HG03354 (cell line): ENCODE measurements around the gene C1GALT1.
"Not testable (repeated sequence)": the region's sequence is repeated elsewhere in the genome, so short reads cannot be mapped to it uniquely, and the experiment has no call there.

Source experiments
- ATAC-seq: cut with Tn5 transposase; IDR thresholded peaks from one replicate; pipeline ENCODE4 v1.9.1; 2021; ENCODE audit warnings: mild to moderate bottlenecking; ENCODE audit not compliant: unreplicated experiment, poor library complexity, severe bottlenecking

The C1GALT1 gene

DNA sequence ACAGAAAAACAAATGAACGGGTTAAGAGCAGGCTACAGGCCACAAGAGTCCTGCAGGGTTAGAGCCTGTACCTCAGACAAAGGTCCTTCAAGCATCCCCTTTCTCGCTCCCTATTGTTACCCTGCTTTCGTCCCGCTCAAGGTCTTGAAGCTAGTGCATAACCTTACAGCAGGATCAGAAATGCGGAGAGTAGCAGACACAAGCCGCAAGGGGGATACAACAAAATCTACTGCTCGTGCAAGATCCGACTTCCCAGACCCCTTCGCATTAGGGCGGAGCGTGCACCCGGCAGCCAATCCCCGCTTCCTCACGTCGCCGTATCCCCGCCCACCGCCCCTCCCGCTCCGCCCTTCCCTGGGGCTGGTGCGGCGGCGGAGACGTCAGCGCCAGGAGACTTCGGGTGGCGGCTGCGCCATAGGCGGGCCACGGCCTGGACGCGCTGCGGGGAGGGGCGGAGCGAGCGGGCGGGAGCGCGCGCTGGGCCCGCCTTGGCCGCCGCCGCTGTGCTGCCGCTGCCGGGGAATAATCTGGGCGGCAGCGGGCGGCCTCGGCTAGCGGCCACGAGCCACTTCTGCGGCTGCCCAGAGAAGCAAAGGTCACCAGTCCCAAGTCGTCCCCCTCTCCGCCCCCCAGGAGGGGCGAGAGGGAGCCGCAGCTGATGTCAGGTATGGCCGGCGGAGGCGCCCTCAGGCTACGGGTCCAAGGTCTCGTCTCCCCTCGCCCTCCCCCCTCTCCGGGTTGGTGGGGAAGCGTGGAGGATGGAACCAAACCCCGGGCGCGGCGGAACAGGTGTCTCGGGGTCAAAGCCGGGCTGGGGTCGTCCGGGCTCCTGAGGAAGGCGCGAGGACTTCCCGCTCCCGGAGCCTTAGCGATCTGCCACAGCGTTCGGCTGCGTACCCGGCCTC lies at the start of gene C1GALT1:
Gene C1GALT1, plus strand, starts transcription at position 389 of the 905 bp plus-strand sequence. CDS start 51,776 bp downstream, outside the sequence.
- peak; percentile 83 for ATAC-seq

DNA sequence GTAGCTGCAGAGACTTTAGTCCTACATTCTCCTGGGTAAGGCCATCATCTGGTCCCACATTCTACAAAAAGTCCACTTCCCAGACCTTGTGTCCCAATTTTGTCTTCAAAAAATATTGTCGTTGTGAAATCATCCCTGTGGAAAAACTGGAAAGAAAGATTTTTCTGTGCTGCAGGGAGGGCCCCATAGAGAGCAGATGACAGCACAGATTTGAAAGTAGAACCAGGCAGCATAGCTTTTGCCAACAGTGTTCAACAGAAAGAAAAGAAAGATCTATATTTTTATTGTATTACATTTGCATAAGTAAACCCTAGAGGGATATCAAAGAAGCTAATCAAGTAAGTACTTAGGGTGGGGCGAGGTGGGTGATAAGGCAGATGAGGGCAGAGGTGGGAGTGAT lies 48.3 kb upstream of the C1GALT1 start:
- no peak for ATAC-seq

DNA sequence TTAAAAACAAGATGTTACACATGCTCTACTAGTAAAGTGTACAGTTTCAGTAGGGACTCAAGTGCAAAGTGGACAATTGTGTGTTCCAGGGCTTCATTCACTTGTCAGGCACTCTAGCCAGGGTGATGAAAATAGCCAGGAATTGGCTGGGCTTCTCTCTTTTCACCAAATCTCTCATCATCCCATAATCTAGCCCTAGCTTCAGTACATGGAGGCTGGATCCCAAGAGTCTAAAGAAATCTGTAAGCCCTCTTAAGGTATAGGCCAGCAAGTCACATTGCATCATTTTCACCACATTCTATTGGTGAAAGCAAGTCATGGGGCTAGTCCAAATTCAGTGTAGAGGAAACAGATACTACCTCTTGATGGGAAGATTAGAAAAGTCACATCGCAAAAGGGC lies 47.3 kb upstream of the C1GALT1 start:
- no peak for ATAC-seq

DNA sequence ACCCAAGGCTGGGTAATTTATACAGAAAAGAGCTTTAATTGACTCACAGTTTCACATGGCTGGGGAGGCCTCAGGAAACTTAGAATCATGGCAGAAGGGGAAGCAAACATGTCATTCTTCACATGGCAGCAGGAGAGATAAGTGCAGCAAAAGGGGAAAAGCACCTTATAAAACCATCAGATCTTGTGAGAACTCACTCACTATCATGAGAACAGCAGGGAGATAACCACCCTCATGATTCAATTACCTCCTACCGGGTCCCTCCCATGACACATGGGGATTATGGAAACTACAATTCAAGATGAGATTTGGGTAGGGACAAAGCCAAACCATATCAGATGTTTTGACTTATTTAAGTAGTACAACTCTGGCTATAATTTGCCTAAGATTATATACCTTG lies 46.4 kb upstream of the C1GALT1 start:
- not testable (repeated sequence) for ATAC-seq

DNA sequence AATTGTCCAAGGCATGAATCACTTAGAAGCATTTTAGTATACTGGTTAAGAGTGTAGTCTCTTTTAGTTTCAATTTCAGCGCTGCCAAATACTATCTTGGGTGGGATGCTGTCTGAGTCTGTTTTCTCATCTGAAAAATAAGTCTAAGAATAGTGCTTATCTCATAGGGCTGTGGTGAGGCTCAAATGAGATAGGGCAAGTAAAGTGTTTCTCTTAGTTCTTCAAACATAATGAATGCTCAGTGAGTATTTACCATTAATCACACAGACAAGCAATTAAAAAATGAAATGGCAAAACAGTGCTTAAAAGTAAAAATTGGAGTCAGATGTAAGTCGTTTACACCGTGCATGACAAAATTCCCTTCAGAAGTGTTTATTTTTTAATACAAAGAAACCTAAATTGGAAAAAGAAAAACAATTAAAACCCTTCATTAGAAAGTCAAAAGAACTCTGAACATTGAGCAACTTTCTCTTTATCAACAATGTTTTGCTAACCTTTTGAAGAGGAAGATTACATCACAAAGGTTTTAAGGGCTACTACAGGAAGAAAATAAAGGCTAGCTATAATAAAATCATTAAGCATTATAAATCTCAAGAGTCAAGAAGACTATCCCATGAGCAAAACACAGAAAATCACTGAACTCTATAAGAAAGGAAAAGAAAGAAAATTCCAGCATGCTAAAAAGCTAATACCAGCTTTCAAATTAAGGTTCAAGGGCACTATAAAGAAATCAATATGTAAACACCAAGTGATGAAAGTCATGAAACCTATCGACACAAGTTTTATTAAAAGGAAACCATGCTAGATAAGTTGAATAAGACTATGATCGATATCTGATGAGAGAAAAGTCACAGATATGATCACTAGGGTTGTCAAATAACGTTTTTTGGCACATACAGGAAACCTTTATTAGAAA lies 45.6 kb upstream of the C1GALT1 start:
- ATAC-seq = no peak

DNA sequence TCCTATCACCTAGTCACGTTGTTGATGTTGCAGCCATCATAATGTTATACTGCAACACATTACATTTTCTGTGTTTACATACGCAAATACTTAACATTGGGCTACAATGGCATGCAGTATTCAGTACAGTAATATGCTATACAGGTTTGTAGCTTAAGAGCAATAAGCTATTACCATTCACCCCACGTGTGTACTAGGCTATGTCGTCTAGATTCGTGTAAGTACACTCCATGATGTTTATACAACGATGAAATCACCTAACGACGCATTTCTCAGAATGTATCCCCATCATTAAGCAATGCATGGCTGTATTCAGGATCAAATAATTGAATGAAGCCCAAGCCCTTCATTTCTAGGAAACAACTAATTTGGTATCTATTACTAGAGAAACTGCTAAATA lies 43.4 kb upstream of the C1GALT1 start:
- ATAC-seq = no peak

DNA sequence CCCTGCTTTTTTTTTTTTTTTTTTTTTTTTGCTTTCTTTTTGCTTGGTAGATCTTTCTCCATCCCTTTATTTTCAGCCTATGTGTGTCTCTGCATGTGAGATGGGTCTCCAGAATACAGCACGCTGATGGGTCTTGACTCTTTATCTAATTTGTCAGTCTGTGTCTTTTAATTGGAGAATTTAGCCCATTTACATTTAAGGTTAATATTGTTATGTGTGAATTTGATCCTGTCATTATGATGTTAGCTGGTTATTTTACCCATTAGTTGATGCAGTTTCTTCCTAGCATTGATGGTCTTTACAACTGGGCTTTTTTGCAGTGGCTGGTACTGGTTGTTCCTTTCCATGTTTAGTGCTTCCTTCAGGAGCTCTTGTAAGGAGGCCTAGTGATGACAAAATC lies 38.9 kb upstream of the C1GALT1 start:
- ATAC-seq = not testable (repeated sequence)

DNA sequence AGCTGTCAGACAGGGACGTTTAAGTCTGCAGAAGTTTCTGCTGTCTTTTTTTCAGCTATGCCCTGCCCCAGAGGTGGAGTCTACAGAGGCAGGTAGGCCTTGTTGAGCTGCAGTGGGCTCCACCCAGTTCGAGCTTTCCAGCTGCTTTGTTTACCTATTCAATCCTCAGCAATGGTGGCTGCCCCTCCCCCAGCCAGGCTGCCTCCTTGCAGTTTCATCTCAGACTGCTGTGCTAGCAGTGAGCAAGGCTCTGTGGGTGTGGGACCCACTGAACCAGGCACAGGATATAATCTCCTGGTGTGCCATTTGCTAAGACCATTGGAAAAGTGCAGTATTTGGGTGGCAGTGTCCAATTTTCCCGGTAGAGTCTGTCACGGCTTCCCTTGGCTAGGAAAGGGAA lies 37.2 kb upstream of the C1GALT1 start:
- not testable (repeated sequence) for ATAC-seq

DNA sequence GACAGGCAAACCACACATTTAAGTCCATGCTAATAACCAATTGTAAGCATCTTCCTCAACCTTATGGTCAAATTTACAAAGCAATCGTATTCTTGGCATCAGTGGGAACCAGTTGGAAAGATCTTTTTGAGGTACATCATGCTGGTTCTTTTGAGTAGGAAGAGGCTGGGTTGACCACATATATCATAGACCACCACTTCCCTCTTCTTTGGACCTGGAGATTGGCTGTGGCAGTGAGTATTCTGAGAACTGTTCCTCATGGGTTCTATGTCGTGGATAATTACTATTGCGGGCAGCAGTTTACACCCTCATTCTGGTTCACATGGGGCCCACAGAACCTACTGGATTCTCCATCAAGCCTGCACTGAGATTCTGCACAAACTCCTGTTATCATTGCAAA lies 35.5 kb upstream of the C1GALT1 start:
- no peak for ATAC-seq

DNA sequence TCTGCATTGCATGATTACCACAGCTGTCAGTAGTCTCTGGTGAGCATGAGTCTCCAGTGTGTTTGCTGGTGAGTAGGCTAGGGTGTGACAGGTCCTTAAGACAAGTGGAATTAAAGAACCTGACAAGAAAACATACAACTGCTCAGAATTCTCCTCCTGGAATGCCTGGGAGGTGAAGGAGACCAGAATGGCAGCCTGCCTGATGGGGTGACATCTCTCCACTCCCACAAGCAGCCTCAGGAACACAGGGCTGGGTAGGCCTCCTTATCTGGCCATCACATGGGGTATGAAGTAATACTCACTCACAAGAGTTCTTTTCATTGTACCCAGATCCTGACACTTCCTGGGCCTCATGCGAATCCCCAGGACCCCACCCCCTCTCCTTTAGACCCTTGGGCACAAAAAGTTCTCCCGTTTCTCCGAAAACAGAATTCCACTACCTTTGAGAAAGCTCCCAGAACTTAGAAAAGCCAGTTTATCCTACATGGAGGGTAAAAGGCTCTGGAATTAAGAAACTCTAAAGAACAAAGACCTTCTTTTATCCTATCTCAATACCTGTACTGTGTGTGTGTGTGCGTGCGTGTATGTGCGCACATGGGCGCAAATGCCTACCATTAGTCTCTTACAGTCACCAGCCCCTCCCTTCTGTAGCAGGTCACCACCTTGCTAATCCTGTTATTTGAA lies 33.4 kb upstream of the C1GALT1 start:
- no peak for ATAC-seq

DNA sequence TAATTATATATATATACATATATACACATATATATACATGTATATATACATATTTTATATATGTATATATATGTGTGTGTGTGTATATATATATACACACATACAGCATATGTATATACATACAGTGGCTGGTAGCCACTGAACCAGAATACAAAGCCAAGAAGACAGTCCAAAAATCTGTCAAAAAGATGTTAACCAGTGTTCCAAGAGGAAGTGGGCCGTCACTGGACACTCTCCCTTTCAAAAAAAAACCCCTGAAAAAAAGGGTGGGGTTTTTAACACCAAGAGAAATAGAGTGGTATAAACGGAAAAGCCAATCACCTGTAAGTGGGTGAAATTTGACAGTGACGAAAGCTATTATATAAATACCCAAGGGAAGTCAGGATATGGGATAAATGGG lies 31.1 kb upstream of the C1GALT1 start:
- no peak for ATAC-seq

DNA sequence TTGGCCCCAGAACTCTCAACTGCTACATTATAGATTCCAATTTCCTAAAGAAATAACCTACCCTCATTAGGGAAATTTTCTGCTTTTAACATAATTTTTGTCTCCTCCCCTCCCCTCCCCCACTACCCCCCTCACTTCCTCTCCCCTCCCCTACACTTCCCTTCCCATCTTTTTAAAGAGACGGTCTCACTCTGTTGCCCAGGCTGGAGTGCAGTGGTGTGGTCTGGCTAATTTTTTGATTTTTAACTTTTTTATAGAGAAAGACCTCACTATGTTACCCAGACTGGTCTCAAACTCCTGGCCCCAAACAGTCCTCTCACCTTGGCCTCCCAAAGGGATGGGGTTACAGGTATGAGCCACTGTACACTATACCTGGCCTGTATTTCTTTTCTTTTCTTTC lies 30.5 kb upstream of the C1GALT1 start:
- ATAC-seq = no peak

DNA sequence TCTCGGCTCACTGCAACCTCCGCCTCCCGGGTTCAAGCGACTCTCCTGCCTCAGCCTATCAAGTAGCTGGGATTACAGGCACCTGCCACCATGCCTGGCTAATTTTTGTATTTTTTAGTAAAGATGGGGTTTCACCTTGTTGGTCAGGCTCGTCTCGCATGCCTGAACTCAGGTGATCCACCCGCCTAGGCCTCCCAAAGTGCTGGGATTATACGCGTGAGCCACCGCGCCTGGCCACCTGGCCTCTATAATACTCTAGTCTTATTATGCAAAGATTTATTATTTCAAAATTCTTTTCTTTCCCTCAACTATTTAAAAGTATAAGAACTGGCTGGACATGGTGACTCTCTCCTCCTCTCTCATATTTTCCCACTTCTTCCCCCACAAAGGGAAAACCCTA lies 30.0 kb upstream of the C1GALT1 start:
- ATAC-seq = no peak

DNA sequence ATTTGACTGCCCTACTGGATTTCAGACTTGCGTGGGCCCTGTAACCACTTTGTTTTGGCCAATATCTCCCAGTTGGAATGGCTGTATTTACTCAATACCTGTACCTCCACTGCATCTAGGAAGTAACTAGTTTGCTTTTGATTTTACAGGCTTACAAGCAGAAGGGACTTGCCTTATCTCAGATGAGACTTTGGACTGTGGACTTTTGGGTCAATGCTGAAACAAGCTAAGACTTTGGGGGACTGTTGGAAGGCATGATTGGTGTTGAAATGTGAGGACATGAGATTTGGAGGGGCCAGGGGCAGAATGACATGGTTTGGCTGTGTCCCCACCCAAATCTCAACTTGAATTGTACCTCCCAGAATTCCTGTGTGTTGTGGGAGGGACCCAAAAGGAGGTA lies 28.0 kb upstream of the C1GALT1 start:
- not testable (repeated sequence) for ATAC-seq

DNA sequence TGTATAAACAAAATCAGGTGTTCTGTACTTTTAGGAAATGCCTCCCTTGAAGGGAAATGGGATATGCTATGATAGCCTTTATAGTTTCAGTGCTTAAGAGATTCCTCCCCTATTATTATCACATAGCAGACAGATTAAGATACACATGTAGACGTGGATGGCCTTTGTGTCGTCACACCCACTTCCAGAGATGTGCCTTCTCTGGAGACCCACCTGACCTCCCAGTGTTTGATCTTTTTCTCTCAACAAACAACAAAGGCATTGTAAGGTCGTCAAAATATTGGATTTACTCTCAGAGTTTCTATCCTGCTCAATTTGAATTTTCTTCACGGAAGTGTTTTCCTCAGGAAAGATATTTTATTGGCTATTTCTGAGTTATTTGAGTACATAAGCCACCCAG lies 25.7 kb upstream of the C1GALT1 start:
- ATAC-seq = no peak

DNA sequence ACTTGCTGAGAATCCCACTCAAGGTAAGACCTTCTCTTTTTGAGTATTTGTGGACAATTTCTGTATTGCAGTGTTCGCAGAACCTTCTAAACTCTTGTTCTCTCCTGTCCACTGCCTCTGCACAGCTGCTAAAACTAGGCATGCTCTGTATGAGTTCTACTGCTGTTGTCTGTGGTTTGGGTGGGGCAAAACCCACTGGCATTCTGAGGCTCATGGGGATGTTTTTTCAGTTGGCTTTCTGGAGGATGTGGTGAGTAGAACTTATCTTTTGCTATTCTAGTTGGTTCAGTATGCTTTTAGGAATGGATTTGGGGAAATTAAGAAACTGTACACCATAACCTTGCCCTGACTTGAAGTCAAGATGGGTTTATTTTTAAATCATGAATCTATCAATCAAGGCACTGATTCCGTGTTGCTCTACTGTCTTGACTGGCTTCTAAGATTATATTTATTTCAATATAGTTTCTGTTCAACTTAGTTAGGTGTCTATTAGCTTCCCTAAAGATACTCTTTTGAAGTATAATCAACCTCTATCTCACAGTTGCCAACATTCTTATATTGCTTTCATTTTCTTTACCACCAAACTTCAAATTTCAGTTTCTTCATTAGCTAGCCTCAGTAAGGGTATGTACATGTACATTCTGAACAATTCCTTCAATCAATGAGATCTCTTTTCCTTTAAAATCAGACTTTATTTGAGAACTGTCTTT lies 25.0 kb upstream of the C1GALT1 start:
- ATAC-seq = peak; percentile 90

DNA sequence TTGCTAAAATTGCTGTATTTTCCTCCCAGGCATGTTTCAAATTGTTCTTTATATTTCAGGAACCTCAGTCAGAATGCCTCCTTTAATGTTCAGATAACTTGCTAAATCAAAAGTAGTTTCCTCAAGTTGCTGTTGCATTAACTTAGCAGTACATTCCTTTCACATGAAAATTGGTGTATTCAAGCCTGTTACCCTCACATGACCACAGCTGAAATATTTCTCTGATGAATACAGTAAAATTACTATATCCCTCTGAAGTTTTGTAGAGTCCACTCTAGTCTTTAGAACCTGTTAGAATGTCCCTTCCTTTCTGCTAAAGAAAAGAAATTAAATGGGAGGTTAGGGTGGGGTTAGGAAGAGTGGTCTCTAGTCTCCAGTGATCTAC lies 24.5 kb upstream of the C1GALT1 start:
- ATAC-seq = no peak

DNA sequence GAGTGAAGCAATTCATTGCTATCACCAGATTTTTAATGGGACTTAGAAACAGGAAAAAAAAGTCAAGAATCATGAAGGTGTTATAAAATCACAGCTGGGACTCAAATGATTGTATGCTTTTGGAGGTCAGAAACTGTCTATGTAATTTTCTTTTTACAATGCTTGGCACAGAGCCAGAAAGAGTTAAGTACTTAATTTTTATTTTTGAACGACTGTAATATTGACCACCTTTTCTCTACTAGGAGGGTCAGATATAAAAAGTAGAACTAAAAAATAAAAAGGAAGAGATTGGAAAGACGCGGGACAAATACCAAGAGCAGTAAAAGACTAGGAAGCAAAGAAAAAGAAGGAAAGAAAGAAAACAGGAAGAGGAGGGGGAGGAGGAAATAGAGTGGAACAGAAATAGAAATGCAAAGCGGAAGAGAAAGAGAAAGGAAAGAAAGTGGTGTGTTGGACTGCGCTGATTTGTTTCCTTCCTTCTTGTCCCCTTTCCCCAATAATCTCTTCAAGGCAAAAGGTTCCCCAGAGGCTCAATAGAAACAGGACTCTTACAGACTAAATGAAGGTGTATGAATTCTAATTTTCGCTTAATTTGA lies 23.2 kb upstream of the C1GALT1 start:
- ATAC-seq = peak; percentile 40

DNA sequence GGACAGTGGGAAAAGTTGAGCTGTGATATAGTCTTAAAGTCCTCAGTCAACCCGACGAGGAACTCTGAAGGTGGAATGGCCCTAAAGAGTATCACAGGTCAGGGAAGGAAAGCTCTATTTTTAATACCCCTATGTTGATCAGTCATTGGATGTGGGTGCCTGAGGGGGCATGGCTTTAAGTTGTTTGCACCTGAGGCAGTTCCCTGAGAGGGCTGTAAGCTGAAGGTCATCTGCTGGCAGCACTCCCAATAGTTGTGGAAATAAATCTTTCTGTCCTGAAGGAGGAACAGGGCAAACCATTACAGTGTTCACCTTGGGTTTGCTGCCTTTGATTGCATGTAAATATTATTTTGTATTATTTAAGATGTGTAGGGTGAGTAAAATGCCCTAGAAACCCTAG lies 17.8 kb upstream of the C1GALT1 start:
- ATAC-seq = no peak
